ENCODE data around the gene DLG2.
"Not testable (repeated sequence)": the region's sequence is repeated elsewhere in the genome, so short reads cannot be mapped to it uniquely, and the experiment has no call there.

DLG2 gene

GRCh38 chr11:84824624-84825023 is 802.5 kb downstream of the DLG2 start:
- no peak for DNase-seq

GRCh38 chr11:84819537-84819936 is 807.6 kb downstream of the DLG2 start:
- no peak for DNase-seq

- no peak for DNase-seq
Measured at GRCh38 chr11:84819128-84819527, 808.0 kb downstream of the DLG2 start.

- no peak for DNase-seq
Measured at GRCh38 chr11:84817998-84818397, 809.1 kb downstream of the DLG2 start.

- DNase-seq: no peak
Measured at GRCh38 chr11:84812471-84812969, 814.6 kb downstream of the DLG2 start.

- no peak for DNase-seq
Measured at GRCh38 chr11:84806354-84806753, 820.8 kb downstream of the DLG2 start.

GRCh38 chr11:84804041-84804440 is 823.1 kb downstream of the DLG2 start:
- no peak for DNase-seq

- no peak for DNase-seq
Measured at GRCh38 chr11:84800755-84801346, 826.3 kb downstream of the DLG2 start.

GRCh38 chr11:84799112-84799511 is 828.0 kb downstream of the DLG2 start:
- no peak for DNase-seq

GRCh38 chr11:84795698-84796097 is 831.4 kb downstream of the DLG2 start:
- no peak for DNase-seq

- DNase-seq: no peak
Measured at GRCh38 chr11:84794663-84795443, 832.3 kb downstream of the DLG2 start.

- DNase-seq: no peak
Measured at GRCh38 chr11:84793318-84793717, 833.8 kb downstream of the DLG2 start.

- no peak for DNase-seq
Measured at GRCh38 chr11:84790849-84791427, 836.2 kb downstream of the DLG2 start.

GRCh38 chr11:84788220-84788619 is 838.9 kb downstream of the DLG2 start:
- no peak for DNase-seq

- not testable (repeated sequence) for DNase-seq
Measured at GRCh38 chr11:84784158-84784557, 843.0 kb downstream of the DLG2 start.

GRCh38 chr11:84780689-84781293 is 846.4 kb downstream of the DLG2 start:
- DNase-seq: no peak

- DNase-seq: no peak
Measured at GRCh38 chr11:84775503-84775902, 851.6 kb downstream of the DLG2 start.

- no peak for DNase-seq
Measured at GRCh38 chr11:84763931-84764330, 863.2 kb downstream of the DLG2 start.

GRCh38 chr11:84757711-84758110 is 869.4 kb downstream of the DLG2 start:
- DNase-seq: no peak

- no peak for DNase-seq
Measured at GRCh38 chr11:84751371-84751770, 875.8 kb downstream of the DLG2 start.

GRCh38 chr11:84747871-84748270 is 879.3 kb downstream of the DLG2 start:
- no peak for DNase-seq

- no peak for DNase-seq
Measured at GRCh38 chr11:84740050-84740449, 887.1 kb downstream of the DLG2 start.

GRCh38 chr11:84724256-84724655 is 902.9 kb downstream of the DLG2 start:
- no peak for DNase-seq

All from activated gamma-delta T cell treated with Interleukin-2 at 50 U/mL for 16 hours (primary cell).